Pancreas (tissue), 10 donors: ENCODE data around the gene ELOVL5. TPM values are rescaled to one million over a fixed set of nuclear protein-coding genes. Genes with fewer than 3 reads are reported as not detected.

Experiments
- ATAC-seq, 4 donors: fragments of 200-7000 bp; cut with Tn5 transposase; one replicate each; pipeline versions ENCODE4 v1.8.0 to v1.9.1; 2020; ENCODE audit warnings: mild to moderate bottlenecking in 4 of 4, moderate library complexity in 4 of 4
- DNase-seq, 6 donors: peaks; one replicate each; pipeline ENCODE4 v3.0.0-alpha.2; 2020
- FAIRE-seq: peaks from 2 replicates; lab custom pipeline; 2012; peaks lifted over from hg19 to GRCh38; lab: Jason Lieb, UNC
- H3K27ac ChIP-seq, 4 donors: fragments of 200-600 bp; sonication (generic); 1 replicate in 3 of 4; 2 replicates in 1 of 4; pipeline versions ENCODE4 v1.5.0 to v1.8.0; 2020
- H3K27me3 ChIP-seq, 4 donors: fragments of 200-600 bp; one replicate each; pipeline ENCODE4 v1.8.0; 2021
- H3K36me3 ChIP-seq, 3 donors: fragments of 200-600 bp; sonication (generic) in 1 of 3; one replicate each; pipeline versions ENCODE4 v1.5.0 to v1.8.0; 2020 to 2021
- H3K4me1 ChIP-seq, 3 donors: fragments of 200-600 bp; one replicate each; pipeline ENCODE4 v1.8.0; 2021
- H3K4me3 ChIP-seq, 4 donors: fragments of 200-600 bp; sonication (generic) in 2 of 4; one replicate each; pipeline versions ENCODE4 v1.5.0 to v1.8.0; 2020 to 2021
- H3K9me3 ChIP-seq, 4 donors: fragments of 200-600 bp; one replicate each; pipeline ENCODE4 v1.8.0; 2021
- WGBS, 2 donors: extraction: QIAGEN DNeasy Blood & Tissue Kit; methylation state at CpG; one replicate each; pipeline ENCODE4 v1.1.7; 2013; 5-methylcytosine and 5-hydroxymethylcytosine counted together
- intact Hi-C, 3 donors: fragments of 100-400 bp; cut with DNase I; formaldehyde crosslinking; loops; one replicate each; pipeline versions ENCODE4 v1.11.1 to v1.14.2; 2022
- polyA plus RNA-seq, 2 donors: library from polyadenylated mRNA; stranded (reverse); fragments of 200-250 nt; gene quantifications; one replicate each; pipeline ENCODE4 v1.2.3, GENCODE V29; 2013
- total RNA-seq, 6 donors: library from RNA; stranded (reverse); fragmentation: NEBNext Ultra II Directional in 4 of 6; extraction: Animal tissue kit (Norgen Biotek cat#: 25700) in 4 of 6; gene quantifications; one replicate each; pipeline versions ENCODE4 v1.2.1 to v1.2.4, GENCODE V29; 2021 to 2023
- TF ChIP-seq, protein P1 (sequence below), 4 donors: fragments of 200-600 bp; sonication (generic) in 3 of 4; IDR thresholded peaks; one replicate each; pipeline versions ENCODE4 v1.5.0 to v1.8.0; 2021; ENCODE audit warnings: antibody characterized with exemption in 4 of 4
- donor health status: healthy with polysubstance abuse.
- donor health status: DM: no; HTN: no; CAD: no; lungs with moderate emphysema.
- donor health status: DM: no; HTN: no; CAD: no.
- donor health status: control.
- donor health status: control.
- donor health status: Bipolar disorder and iron deficiency.
- donor health status: DM: yes; HTN: yes; CAD: no.
- donor health status: DM: no; HTN: no; CAD: no.
- donor health status: DM: no; HTN: no; CAD: no.
- donor health status: DM: yes; HTN: yes; CAD: no.

Gene ELOVL5
- total and polyA plus RNA-seq, 8 donors: 2.8 to 21.2 (median 11.2) TPM

DNA sequence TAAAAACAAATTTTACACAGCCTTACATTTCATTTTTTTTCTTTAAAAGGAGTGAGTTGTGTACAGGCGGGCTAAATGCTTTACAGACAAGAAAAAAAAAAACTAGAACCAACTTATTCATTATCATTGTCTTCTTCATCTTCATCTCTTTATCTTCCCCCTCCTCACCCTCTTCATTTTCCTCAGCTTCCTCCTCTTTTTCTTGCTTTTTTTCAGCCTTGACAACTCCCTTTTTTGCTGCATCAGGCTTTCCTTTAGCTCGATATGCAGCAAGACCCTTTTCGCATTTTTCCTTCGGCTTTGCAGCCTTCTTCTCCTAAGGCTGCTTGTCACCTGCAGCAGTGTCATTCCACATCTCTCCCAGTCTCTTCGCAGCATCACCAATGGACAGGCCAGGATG lies 113.2 kb downstream of the ELOVL5 start:
- no peaks in the 10 kb centered on the region for H3K36me3 ChIP-seq
- ATAC-seq (no peak), DNase-seq (no peak), FAIRE-seq (no peak)
- 83 to 94% methylated on average over 5 of the region's 5 CpGs for WGBS, 2 donors
- TF ChIP-seq, protein P1, sequence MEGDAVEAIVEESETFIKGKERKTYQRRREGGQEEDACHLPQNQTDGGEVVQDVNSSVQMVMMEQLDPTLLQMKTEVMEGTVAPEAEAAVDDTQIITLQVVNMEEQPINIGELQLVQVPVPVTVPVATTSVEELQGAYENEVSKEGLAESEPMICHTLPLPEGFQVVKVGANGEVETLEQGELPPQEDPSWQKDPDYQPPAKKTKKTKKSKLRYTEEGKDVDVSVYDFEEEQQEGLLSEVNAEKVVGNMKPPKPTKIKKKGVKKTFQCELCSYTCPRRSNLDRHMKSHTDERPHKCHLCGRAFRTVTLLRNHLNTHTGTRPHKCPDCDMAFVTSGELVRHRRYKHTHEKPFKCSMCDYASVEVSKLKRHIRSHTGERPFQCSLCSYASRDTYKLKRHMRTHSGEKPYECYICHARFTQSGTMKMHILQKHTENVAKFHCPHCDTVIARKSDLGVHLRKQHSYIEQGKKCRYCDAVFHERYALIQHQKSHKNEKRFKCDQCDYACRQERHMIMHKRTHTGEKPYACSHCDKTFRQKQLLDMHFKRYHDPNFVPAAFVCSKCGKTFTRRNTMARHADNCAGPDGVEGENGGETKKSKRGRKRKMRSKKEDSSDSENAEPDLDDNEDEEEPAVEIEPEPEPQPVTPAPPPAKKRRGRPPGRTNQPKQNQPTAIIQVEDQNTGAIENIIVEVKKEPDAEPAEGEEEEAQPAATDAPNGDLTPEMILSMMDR (IDR thresholded peaks at IDR 0.05): no peak
- no peaks in the 10 kb centered on the region for H3K4me1 ChIP-seq
- intact Hi-C loops: no loop called here
- no peaks in the 10 kb centered on the region for H3K9me3 ChIP-seq
- no peak overlapping the region for H3K4me3 ChIP-seq
- H3K27me3 ChIP-seq: no peaks in the 10 kb centered on the region
- H3K27ac ChIP-seq: no peak overlapping the region

DNA sequence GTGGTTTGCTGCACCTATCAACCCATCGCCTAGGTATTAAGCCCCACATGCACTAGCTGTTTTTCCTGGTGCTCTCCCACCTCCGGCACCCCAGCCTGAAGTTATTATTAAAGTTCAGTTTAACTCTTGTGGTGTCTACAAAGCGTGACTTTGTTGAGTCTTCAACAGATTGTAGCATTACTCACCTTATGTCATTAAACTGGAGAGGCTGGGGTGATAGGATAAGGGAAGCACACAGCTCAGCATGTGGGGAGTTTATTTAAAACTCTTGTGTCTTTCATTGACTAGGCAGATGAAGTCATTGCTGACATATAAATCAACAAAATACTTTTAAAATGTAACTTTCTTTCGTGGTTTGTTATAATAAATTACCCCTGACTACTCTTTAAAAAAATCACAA lies 115.4 kb downstream of the ELOVL5 start:
- H3K36me3 ChIP-seq: no peaks in the 10 kb centered on the region
- H3K27ac ChIP-seq: no peak overlapping the region
- H3K4me3 ChIP-seq: no peak overlapping the region
- 59 to 60% methylated on average over 4 of the region's 4 CpGs for WGBS, 2 donors
- no peaks in the 10 kb centered on the region for H3K27me3 ChIP-seq
- H3K4me1 ChIP-seq: no peaks in the 10 kb centered on the region
- H3K9me3 ChIP-seq: no peaks in the 10 kb centered on the region
- no peak for DNase-seq
- intact Hi-C loops: no loop called here
- TF ChIP-seq, protein P1 (IDR thresholded peaks at IDR 0.05): no peak
- no peak for ATAC-seq
- no peak for FAIRE-seq

DNA sequence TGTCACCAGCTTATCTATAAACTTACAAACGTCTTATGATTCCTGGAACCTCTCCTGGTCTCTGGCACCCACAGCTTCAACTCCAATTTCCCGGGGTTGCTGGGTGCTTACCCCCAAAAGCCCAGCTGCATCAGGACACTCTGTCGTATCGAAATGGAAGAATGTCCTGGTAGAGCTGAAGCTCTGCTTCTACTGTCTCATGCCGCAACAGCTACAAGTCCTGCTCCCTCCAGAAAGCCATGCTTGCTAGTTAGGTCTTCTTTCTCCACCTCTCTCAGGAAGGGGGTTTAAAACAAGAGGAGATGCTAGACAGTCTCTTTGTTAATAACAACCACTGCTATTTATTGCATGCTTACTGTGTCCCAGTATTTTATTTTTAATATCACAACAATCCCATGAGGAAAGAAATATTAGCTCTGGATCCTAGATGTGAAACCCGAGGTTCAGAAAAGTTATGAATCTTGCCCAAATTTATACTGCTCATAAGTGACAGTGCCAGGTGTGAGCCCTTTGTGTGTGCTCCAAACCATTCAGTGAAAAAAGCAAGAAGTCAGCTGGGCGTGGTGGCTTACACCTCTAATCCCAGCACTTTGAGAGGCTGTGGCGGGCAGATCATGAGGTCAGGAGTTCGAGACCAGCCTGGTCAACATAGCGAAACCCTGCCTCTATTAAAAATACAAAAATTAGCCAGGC lies 117.8 kb downstream of the ELOVL5 start:
- intact Hi-C loops: no loop called here
- no peak for ATAC-seq
- no peaks in the 10 kb centered on the region for H3K4me1 ChIP-seq
- no peaks in the 10 kb centered on the region for H3K36me3 ChIP-seq
- no peaks in the 10 kb centered on the region for H3K9me3 ChIP-seq
- DNase-seq: no peak
- no peaks in the 10 kb centered on the region for H3K27me3 ChIP-seq
- WGBS, 2 donors: 75 to 85% methylated on average over 10 of the region's 10 CpGs
- H3K4me3 ChIP-seq: no peak overlapping the region
- no peak overlapping the region for H3K27ac ChIP-seq
- TF ChIP-seq, protein P1 (IDR thresholded peaks at IDR 0.05): no peak
- no peak for FAIRE-seq

DNA sequence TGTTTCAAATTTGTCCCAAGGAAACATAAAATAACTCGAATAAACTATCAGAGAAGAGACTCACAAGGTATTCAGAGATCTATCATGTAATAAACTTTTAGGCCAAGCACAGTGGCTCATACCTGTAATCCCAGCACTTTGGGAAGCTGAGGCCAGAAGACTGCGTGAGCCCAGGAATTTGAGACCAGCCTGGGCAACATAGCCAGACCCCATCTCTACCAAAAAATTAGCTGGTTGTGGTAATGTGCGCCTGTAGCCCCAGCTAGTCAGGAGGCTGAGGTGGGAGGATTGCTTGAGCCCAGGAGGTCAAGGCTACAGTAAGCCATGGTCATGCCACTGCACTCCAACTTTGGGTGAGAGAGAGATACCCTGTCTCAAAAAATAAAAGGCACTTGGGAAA lies 120.9 kb downstream of the ELOVL5 start:
- TF ChIP-seq, protein P1 (IDR thresholded peaks at IDR 0.05): no peak
- Histone ChIP-seq H3K4me1 (no peaks in the 10 kb centered on the region), H3K9me3 (no peaks in the 10 kb centered on the region), H3K36me3 (no peaks in the 10 kb centered on the region), H3K4me3 (no peak overlapping the region), H3K27ac (no peak overlapping the region), H3K27me3 (no peaks in the 10 kb centered on the region)
- FAIRE-seq (no peak), DNase-seq (no peak), ATAC-seq (no peak)
- WGBS, 2 donors: 88% methylated on average over 3 of the region's 3 CpGs
- intact Hi-C loops: no loop called here

DNA sequence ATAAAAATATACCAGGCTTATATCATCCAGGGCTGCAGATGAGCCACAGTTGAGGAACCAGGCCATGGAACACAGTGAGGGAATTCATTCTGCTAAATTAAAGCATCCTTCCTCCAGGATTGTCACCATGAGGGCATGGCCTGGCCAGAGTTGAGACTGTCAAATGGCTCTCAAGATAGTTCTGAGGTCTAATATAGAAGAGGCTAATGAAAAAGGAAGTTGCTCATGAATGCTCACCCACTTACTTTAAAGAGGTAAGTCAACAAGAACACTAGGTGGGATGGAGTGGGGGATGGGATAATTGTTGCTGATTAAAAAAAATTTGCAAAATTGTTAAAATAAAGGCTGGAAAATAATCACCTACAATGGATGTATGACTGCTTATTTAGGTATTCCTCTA lies 128.1 kb downstream of the ELOVL5 start:
- Histone ChIP-seq H3K4me1 (no peaks in the 10 kb centered on the region), H3K9me3 (no peaks in the 10 kb centered on the region), H3K27me3 (no peaks in the 10 kb centered on the region), H3K4me3 (no peak overlapping the region), H3K27ac (no peak overlapping the region), H3K36me3 (no peaks in the 10 kb centered on the region)
- TF ChIP-seq, protein P1 (IDR thresholded peaks at IDR 0.05): no peak
- DNase-seq (no peak), ATAC-seq (no peak), FAIRE-seq (no peak)
- intact Hi-C loops: no loop called here
